ENCODE data around the gene ECHDC1.

DNA sequence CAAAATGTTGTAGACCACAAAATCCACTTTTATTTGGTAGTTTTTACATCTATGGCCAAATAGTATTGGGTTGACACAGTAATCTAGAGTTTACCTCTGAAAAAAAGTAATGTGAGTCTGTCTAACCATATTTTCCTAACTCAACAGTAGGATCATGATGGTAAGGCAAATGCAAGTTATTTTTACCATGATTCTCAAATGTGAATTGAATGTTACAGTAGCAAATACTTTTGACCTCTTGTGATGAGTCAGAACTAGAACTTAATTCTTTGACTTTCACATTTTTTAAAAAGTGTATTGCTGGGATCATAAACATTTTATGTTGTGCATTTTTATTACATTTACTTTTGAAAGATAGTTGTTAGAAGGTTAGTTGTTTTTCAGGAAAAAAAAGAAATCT lies 54.7 kb downstream of the ECHDC1 start:
- TF ChIP-seq, protein P1, sequence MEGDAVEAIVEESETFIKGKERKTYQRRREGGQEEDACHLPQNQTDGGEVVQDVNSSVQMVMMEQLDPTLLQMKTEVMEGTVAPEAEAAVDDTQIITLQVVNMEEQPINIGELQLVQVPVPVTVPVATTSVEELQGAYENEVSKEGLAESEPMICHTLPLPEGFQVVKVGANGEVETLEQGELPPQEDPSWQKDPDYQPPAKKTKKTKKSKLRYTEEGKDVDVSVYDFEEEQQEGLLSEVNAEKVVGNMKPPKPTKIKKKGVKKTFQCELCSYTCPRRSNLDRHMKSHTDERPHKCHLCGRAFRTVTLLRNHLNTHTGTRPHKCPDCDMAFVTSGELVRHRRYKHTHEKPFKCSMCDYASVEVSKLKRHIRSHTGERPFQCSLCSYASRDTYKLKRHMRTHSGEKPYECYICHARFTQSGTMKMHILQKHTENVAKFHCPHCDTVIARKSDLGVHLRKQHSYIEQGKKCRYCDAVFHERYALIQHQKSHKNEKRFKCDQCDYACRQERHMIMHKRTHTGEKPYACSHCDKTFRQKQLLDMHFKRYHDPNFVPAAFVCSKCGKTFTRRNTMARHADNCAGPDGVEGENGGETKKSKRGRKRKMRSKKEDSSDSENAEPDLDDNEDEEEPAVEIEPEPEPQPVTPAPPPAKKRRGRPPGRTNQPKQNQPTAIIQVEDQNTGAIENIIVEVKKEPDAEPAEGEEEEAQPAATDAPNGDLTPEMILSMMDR (IDR thresholded peaks at IDR 0.05): no peak
- no peak for TF ChIP-seq POLR2A (IDR thresholded peaks at IDR 0.05)

Data from vagina (tissue), 2 donors.